Osteoblast (primary cell): Measurements from ENCODE around the gene OR13C5. TPM values are rescaled to one million over a fixed set of nuclear protein-coding genes. Genes with fewer than 3 reads are reported as not detected.

Experiments
- DNase-seq: peaks from one replicate; pipeline ENCODE4 v3.0.0; 2011; ENCODE audit warnings: low spot score, mixed read lengths; ENCODE audit not compliant: insufficient read length; ENCODE audit errors: missing footprints
- H2AFZ ChIP-seq: 2 replicates; pipeline ENCODE4 v1.6.0; 2011; ENCODE audit warnings: mild to moderate bottlenecking, low read length
- H3K27ac ChIP-seq: 2 replicates; pipeline ENCODE4 v1.5.1; 2011; ENCODE audit warnings: mild to moderate bottlenecking, low read depth, low read length, moderate library complexity
- H3K27me3 ChIP-seq: 2 replicates; pipeline ENCODE4 v1.6.0; 2012; ENCODE audit warnings: mild to moderate bottlenecking, control low read depth, inconsistent platforms, low read length, moderate library complexity; ENCODE audit not compliant: insufficient read depth
- H3K36me3 ChIP-seq: 2 replicates; pipeline ENCODE4 v1.5.1; 2011; ENCODE audit warnings: mild to moderate bottlenecking, low read length, control low read depth, moderate library complexity; ENCODE audit not compliant: insufficient read depth
- H3K4me1 ChIP-seq: 2 replicates; pipeline ENCODE4 v1.5.1; 2011; ENCODE audit warnings: mild to moderate bottlenecking, low read length, control low read depth, moderate library complexity; ENCODE audit not compliant: insufficient read depth
- H3K4me2 ChIP-seq: 2 replicates; pipeline ENCODE4 v1.6.0; 2011; ENCODE audit warnings: mild to moderate bottlenecking, low read length; ENCODE audit not compliant: insufficient read depth
- H3K4me3 ChIP-seq: fragments of 200-600 bp; sonication (generic); 3 replicates; pipeline ENCODE4 v1.5.1; 2012; ENCODE audit warnings: mild to moderate bottlenecking, low read length, inconsistent platforms; ENCODE audit not compliant: insufficient read depth
- H3K79me2 ChIP-seq: 2 replicates; pipeline ENCODE4 v1.6.0; 2012; ENCODE audit warnings: mild to moderate bottlenecking, low read length, control low read depth, inconsistent platforms; ENCODE audit not compliant: insufficient read depth
- H3K9me3 ChIP-seq: 2 replicates; pipeline ENCODE4 v1.5.1; 2011; ENCODE audit warnings: low read depth, low read length, control low read depth
- H4K20me1 ChIP-seq: 2 replicates; pipeline ENCODE4 v1.6.0; 2012; ENCODE audit warnings: mild to moderate bottlenecking, low read length, control low read depth; ENCODE audit not compliant: insufficient read depth
- CTCF ChIP-seq: IDR thresholded peaks from 2 replicates; pipeline ENCODE4 v1.5.1; 2011; ENCODE audit warnings: mild to moderate bottlenecking, low read depth, low read length, moderate library complexity; ENCODE audit errors: extremely low read depth
- total RNA-seq: library from RNA; depleted of rRNA; stranded (reverse); fragments of >200 nt; gene quantifications from 2 replicates; pipeline ENCODE4 v1.2.3, GENCODE V29; 2012

The OR13C5 gene
- total RNA-seq, 1 donor, result not detected

DNA sequence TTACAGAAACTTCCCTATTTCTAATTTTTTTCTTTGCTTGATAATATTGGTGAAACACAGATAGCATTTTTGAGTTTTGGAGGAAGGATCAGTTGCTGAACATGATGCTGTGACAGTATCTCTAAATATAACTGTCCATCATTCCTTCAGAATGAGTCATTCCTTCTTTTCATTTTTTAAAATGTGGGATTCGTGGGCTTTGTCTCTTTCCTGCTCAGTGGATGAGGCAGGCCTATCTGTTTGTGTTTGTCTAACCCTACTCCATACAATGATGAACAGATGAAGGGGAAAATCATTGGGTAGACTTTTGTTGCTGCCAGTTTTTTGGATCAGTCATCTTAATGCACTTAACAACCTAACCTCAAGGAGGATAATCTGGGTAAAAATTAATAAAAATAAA is 46.0 kb downstream of the OR13C5 start:
- no peaks in the 10 kb centered on the region for H3K9me3 ChIP-seq
- H3K36me3 ChIP-seq, result no peaks in the 10 kb centered on the region
- no peaks in the 10 kb centered on the region for H3K79me2 ChIP-seq
- no peak overlapping the region for H3K27ac ChIP-seq
- no peak overlapping the region for H3K4me2 ChIP-seq
- H3K27me3 ChIP-seq, result no peaks in the 10 kb centered on the region
- H4K20me1 ChIP-seq, result no peaks in the 10 kb centered on the region
- no peak overlapping the region for H2AFZ ChIP-seq
- no peak overlapping the region for H3K4me3 ChIP-seq
- no peak for DNase-seq
- no peak for TF ChIP-seq CTCF
- no peaks in the 10 kb centered on the region for H3K4me1 ChIP-seq

Other genes starting within 250 kb of the OR13C5 start
- not detected in 2 replicates for gene OR13F1, start 95.2 kb downstream of the OR13C5 start, total RNA-seq
- not detected in 2 replicates for gene OR13C4, start 72.2 kb downstream of the OR13C5 start, total RNA-seq
- gene OR13C3, start 62.6 kb downstream of the OR13C5 start, total RNA-seq, result not detected in 2 replicates
- not detected in 2 replicates for gene OR13C8, start 30.2 kb downstream of the OR13C5 start, total RNA-seq
- gene OR13C2, start 6.2 kb upstream of the OR13C5 start, total RNA-seq, result not detected in 2 replicates
- gene OR13C9, start 18.8 kb upstream of the OR13C5 start, total RNA-seq, result not detected in 2 replicates
- not detected in 2 replicates for gene OR13D1, start 95.1 kb upstream of the OR13C5 start, total RNA-seq
- 42.7 and 43.9 TPM in 2 replicates for gene NIPSNAP3A, start 148.3 kb upstream of the OR13C5 start, total RNA-seq
- gene NIPSNAP3B, start 164.7 kb upstream of the OR13C5 start, total RNA-seq, result 2.1 and 2.5 TPM in 2 replicates